OCI-LY3 (cell line): ENCODE measurements around the gene DAP.
"Not testable (repeated sequence)": the region's sequence is repeated elsewhere in the genome, so short reads cannot be mapped to it uniquely, and the experiment has no call there.

Experiments used
- H2AFZ ChIP-seq: fragments of 200-600, 300-600 bp; shearing (Covaris generic); 2 replicates; pipeline ENCODE4 v1.6.0; 2014; ENCODE audit warnings: antibody characterized with exemption, low read depth, low read length
- H3K27ac ChIP-seq: fragments of 200-600, 300-600 bp; sonication (generic); 2 replicates; pipeline ENCODE4 v1.5.1; 2014; ENCODE audit warnings: mild to moderate bottlenecking, low read length, moderate library complexity, mixed read lengths
- H3K27me3 ChIP-seq: fragments of 200-600, 300-600 bp; sonication (generic); 2 replicates; pipeline ENCODE4 v1.6.1; 2014; ENCODE audit warnings: low read depth, low read length, mixed read lengths
- H3K36me3 ChIP-seq: fragments of 200-600, 300-600 bp; sonication (generic); replicated peaks from 2 replicates; pipeline ENCODE3; 2014; ENCODE audit warnings: low read depth, low read length, mixed read lengths
- H3K4me1 ChIP-seq: fragments of 300-600, 200-600 bp; sonication (generic); 2 replicates; pipeline ENCODE4 v1.6.1; 2014; ENCODE audit warnings: low read length, mixed read lengths
- H3K4me2 ChIP-seq: fragments of 200-600, 300-600 bp; sonication (generic); 2 replicates; pipeline ENCODE4 v1.6.1; 2014; ENCODE audit warnings: low read length, mixed read lengths
- H3K4me3 ChIP-seq: fragments of 300-600, 200-600 bp; sonication (generic); 2 replicates; pipeline ENCODE4 v1.5.1; 2014; ENCODE audit warnings: antibody characterized with exemption, mild to moderate bottlenecking, low read length, moderate library complexity
- H3K79me2 ChIP-seq: fragments of 300-600, 200-600 bp; shearing (Covaris generic); 2 replicates; pipeline ENCODE4 v1.6.1; 2014; ENCODE audit warnings: mild to moderate bottlenecking, low read length, mixed read lengths
- H3K9ac ChIP-seq: fragments of 300-600, 200-600 bp; shearing (Covaris generic); 2 replicates; pipeline ENCODE4 v1.6.0; 2014; ENCODE audit warnings: mild to moderate bottlenecking, low read length, moderate library complexity
- H3K9me3 ChIP-seq: fragments of 200-600, 300-600 bp; shearing (Covaris generic); 2 replicates; pipeline ENCODE4 v1.6.1; 2014; ENCODE audit warnings: low read length, mixed read lengths; ENCODE audit not compliant: insufficient read depth
- H4K20me1 ChIP-seq: fragments of 200-600, 300-600 bp; sonication (generic); 2 replicates; pipeline ENCODE4 v1.6.1; 2016; ENCODE audit warnings: low read length, mixed read lengths; ENCODE audit not compliant: insufficient read depth
- EZH2phosphoT487 ChIP-seq: fragments of 200-600 bp; shearing (Covaris generic); IDR thresholded peaks from 2 replicates; pipeline ENCODE4 v1.6.1; 2018; ENCODE audit warnings: antibody characterized with exemption, mixed run types, low read depth
- TF ChIP-seq, protein P1 (sequence below): fragments of 200-600, 300-600 bp; sonication (generic); IDR thresholded peaks from 2 replicates; pipeline ENCODE4 v1.5.1; 2014; ENCODE audit warnings: antibody characterized with exemption, low read length, low read depth

The DAP gene

GRCh38 chr5:10633271-10634049 lies 127.6 kb downstream of the DAP start:
- H3K36me3 ChIP-seq: peaks cover 31% of the 10 kb centered on the region
- TF ChIP-seq EZH2phosphoT487: no peak
- TF ChIP-seq, protein P1, sequence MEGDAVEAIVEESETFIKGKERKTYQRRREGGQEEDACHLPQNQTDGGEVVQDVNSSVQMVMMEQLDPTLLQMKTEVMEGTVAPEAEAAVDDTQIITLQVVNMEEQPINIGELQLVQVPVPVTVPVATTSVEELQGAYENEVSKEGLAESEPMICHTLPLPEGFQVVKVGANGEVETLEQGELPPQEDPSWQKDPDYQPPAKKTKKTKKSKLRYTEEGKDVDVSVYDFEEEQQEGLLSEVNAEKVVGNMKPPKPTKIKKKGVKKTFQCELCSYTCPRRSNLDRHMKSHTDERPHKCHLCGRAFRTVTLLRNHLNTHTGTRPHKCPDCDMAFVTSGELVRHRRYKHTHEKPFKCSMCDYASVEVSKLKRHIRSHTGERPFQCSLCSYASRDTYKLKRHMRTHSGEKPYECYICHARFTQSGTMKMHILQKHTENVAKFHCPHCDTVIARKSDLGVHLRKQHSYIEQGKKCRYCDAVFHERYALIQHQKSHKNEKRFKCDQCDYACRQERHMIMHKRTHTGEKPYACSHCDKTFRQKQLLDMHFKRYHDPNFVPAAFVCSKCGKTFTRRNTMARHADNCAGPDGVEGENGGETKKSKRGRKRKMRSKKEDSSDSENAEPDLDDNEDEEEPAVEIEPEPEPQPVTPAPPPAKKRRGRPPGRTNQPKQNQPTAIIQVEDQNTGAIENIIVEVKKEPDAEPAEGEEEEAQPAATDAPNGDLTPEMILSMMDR: no peak
- H3K27ac ChIP-seq: peak overlapping the region; percentile 99
- H3K9ac ChIP-seq: peak overlapping the region; percentile 68
- H2AFZ ChIP-seq: no peak overlapping the region
- H3K4me2 ChIP-seq: peak overlapping the region; percentile 49
- H3K79me2 ChIP-seq: peaks cover 81% of the 10 kb centered on the region
- H4K20me1 ChIP-seq: no peaks in the 10 kb centered on the region
- peak overlapping the region; percentile 10; the same call in 1 of the 2 replicates for H3K4me3 ChIP-seq
- no peaks in the 10 kb centered on the region for H3K9me3 ChIP-seq
- no peaks in the 10 kb centered on the region for H3K27me3 ChIP-seq
- peaks cover 86% of the 10 kb centered on the region for H3K4me1 ChIP-seq

GRCh38 chr5:10632110-10632761 lies 128.8 kb downstream of the DAP start:
- Histone ChIP-seq H3K4me2 (peak overlapping the region; percentile 88), H3K9ac (peak overlapping the region; percentile 86), H3K79me2 (peaks cover 81% of the 10 kb centered on the region), H3K9me3 (no peaks in the 10 kb centered on the region), H3K36me3 (peaks cover 21% of the 10 kb centered on the region), H3K27ac (peak overlapping the region; percentile 99), H4K20me1 (no peaks in the 10 kb centered on the region), H3K4me3 (peak overlapping the region; percentile 71), H3K4me1 (peaks cover 90% of the 10 kb centered on the region), H2AFZ (no peak overlapping the region), H3K27me3 (no peaks in the 10 kb centered on the region)
- TF ChIP-seq, protein P1: no peak
- no peak for TF ChIP-seq EZH2phosphoT487

DNA sequence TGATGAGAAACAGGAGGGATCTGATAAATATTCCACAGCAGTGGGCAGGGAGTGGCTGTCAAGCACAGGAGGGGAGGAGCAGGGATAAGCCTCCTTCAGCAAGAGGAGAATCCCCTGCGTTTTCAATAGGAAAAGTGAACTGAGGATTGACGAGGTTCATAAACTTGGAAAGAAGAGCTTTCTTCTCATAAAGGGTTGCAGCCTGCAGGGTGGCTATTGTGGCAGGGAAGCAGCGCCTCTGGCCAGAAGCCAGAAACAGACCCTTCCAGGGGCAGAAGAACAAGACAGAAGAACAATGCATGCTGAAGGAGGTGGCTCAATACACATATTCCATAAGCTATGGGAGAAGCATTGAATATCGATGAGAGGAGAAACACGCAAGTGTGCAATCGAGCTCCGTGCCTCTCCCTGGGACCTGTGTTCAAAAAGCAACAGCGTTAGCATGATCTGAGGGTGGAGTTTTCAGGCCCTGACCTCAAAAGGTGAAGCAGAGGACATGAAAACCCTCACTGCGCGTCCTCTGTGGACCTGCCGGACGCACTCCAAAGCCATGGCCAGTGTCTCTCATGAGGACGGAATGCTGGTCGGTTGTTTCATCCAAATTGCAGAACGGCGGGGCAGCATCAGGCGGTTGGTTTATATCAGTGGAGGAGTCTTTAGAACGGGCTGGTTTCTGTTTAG lies 129.6 kb downstream of the DAP start:
- Histone ChIP-seq H3K27me3 (no peaks in the 10 kb centered on the region), H3K4me1 (peaks cover 90% of the 10 kb centered on the region), H2AFZ (no peak overlapping the region), H3K4me3 (peak overlapping the region; percentile 71), H3K36me3 (peaks cover 21% of the 10 kb centered on the region), H3K4me2 (peak overlapping the region; percentile 88), H3K79me2 (peaks cover 81% of the 10 kb centered on the region), H4K20me1 (no peaks in the 10 kb centered on the region), H3K9me3 (no peaks in the 10 kb centered on the region), H3K9ac (peak overlapping the region; percentile 86), H3K27ac (peak overlapping the region; percentile 99)
- no peak for TF ChIP-seq EZH2phosphoT487
- TF ChIP-seq, protein P1: no peak

- not testable (repeated sequence) for H3K9me3 ChIP-seq, H2AFZ ChIP-seq, H3K27me3 ChIP-seq, H4K20me1 ChIP-seq
- H3K27ac ChIP-seq: peak overlapping the region; percentile 99
- peak overlapping the region; percentile 88 for H3K4me2 ChIP-seq
- peaks cover 76% of the 10 kb centered on the region for H3K79me2 ChIP-seq
- peaks cover 21% of the 10 kb centered on the region for H3K36me3 ChIP-seq
- H3K4me1 ChIP-seq: peaks cover 90% of the 10 kb centered on the region
- H3K4me3 ChIP-seq: peak overlapping the region; percentile 71
- peak overlapping the region; percentile 86 for H3K9ac ChIP-seq
These were observed 130.3 kb downstream of the DAP start for GRCh38 chr5:10630744-10631143.
